Neural cell (in vitro differentiated cells): ENCODE measurements around the gene UGGT1. TPM values are rescaled to one million over a fixed set of nuclear protein-coding genes. Genes with fewer than 3 reads are reported as not detected.

ENCODE experiments used
- H2AFZ ChIP-seq: fragments of 200-600, 300-800 bp; sonication (generic), shearing (Covaris generic); 2 replicates; pipeline ENCODE4 v1.6.0; 2014; ENCODE audit warnings: low read depth, mild to moderate bottlenecking, antibody characterized with exemption, low read length, moderate library complexity
- H3F3A ChIP-seq: fragments of 200-600 bp; shearing (Covaris generic); 2 replicates; pipeline ENCODE4 v1.6.1; 2016; ENCODE audit warnings: mild to moderate bottlenecking, moderate library complexity, mixed read lengths, antibody characterized with exemption, low read length; ENCODE audit not compliant: insufficient read depth, poor library complexity, severe bottlenecking
- H3K27ac ChIP-seq: fragments of 200-600, 300-800 bp; sonication (generic), shearing (Covaris generic); 2 replicates; pipeline ENCODE4 v1.5.1; 2014; ENCODE audit warnings: mild to moderate bottlenecking, low read length, moderate library complexity
- H3K27me3 ChIP-seq: fragments of 300-800, 200-600 bp; sonication (generic), shearing (Covaris generic); 2 replicates; pipeline ENCODE4 v1.6.0; 2014; ENCODE audit warnings: mild to moderate bottlenecking, low read depth, low read length, moderate library complexity; ENCODE audit not compliant: insufficient read depth
- H3K36me3 ChIP-seq: fragments of 300-800, 200-600 bp; sonication (generic), shearing (Covaris generic); 2 replicates; pipeline ENCODE4 v1.5.1; 2014; ENCODE audit warnings: mild to moderate bottlenecking, antibody characterized with exemption, low read length, moderate library complexity; ENCODE audit not compliant: insufficient read depth
- H3K4me2 ChIP-seq: fragments of 300-800, 200-600 bp; sonication (generic), shearing (Covaris generic); 2 replicates; pipeline ENCODE4 v1.6.0; 2014; ENCODE audit warnings: mild to moderate bottlenecking, low read length
- H3K4me3 ChIP-seq: fragments of 300-800, 200-600 bp; sonication (generic), shearing (Covaris generic); 2 replicates; pipeline ENCODE4 v1.5.1; 2014; ENCODE audit warnings: mild to moderate bottlenecking, low read length, moderate library complexity
- H3K79me2 ChIP-seq: fragments of 200-600 bp; shearing (Covaris generic); replicated peaks from 2 replicates; pipeline ENCODE4 v1.6.0; 2014; ENCODE audit warnings: mild to moderate bottlenecking, low read length, moderate library complexity; ENCODE audit not compliant: insufficient read depth
- H3K9ac ChIP-seq: fragments of 300-800, 200-600 bp; sonication (generic), shearing (Covaris generic); 2 replicates; pipeline ENCODE4 v1.6.1; 2016; ENCODE audit warnings: mild to moderate bottlenecking, low read length, mixed read lengths
- H3K9me2 ChIP-seq: fragments of 200-600 bp; shearing (Covaris generic); 2 replicates; pipeline ENCODE4 v1.6.1; 2016; ENCODE audit warnings: mild to moderate bottlenecking, low read length, mixed read lengths; ENCODE audit not compliant: insufficient read depth
- H3K9me3 ChIP-seq: fragments of 200-600, 300-800 bp; sonication (generic), shearing (Covaris generic); 2 replicates; pipeline ENCODE4 v1.6.1; 2016; ENCODE audit warnings: mild to moderate bottlenecking, mixed run types, low read length, moderate library complexity, mixed read lengths
- H4K20me1 ChIP-seq: fragments of 200-600 bp; shearing (Covaris generic); 2 replicates; pipeline ENCODE4 v1.6.1; 2016; ENCODE audit warnings: mild to moderate bottlenecking, mixed run types; ENCODE audit not compliant: insufficient read depth
- EP300 ChIP-seq: fragments of 450-650 bp; conservative IDR thresholded peaks from 2 replicates; pipeline ENCODE4 v1.6.1; 2014; ENCODE audit warnings: antibody characterized with exemption, mild to moderate bottlenecking, moderate library complexity; ENCODE audit not compliant: poor library complexity, severe bottlenecking
- EZH2 ChIP-seq: fragments of 200-600, 300-800 bp; shearing (Covaris generic), sonication (generic); IDR thresholded peaks from 2 replicates; pipeline ENCODE4 v1.6.1; 2014; ENCODE audit warnings: antibody characterized with exemption, low read length, borderline replicate concordance, mild to moderate bottlenecking; ENCODE audit not compliant: insufficient read depth, poor library complexity, severe bottlenecking
- MXI1 ChIP-seq: fragments of 450-650 bp; conservative IDR thresholded peaks from 2 replicates; pipeline ENCODE4 v1.6.1; 2014; ENCODE audit warnings: antibody characterized with exemption, mild to moderate bottlenecking; ENCODE audit not compliant: poor library complexity, severe bottlenecking
- POLR2AphosphoS5 ChIP-seq: IDR thresholded peaks from 2 replicates; pipeline ENCODE4 v1.6.1; 2012
- RAD21 ChIP-seq: fragments of 450-650 bp; conservative IDR thresholded peaks from 2 replicates; pipeline ENCODE4 v1.6.1; 2014; ENCODE audit warnings: antibody characterized with exemption, mild to moderate bottlenecking, moderate library complexity
- SMC3 ChIP-seq: fragments of 450-650 bp; conservative IDR thresholded peaks from 2 replicates; pipeline ENCODE4 v1.6.1; 2014; ENCODE audit warnings: antibody characterized with exemption, mild to moderate bottlenecking, moderate library complexity; ENCODE audit not compliant: poor library complexity
- TAF1 ChIP-seq: IDR thresholded peaks from 2 replicates; pipeline ENCODE4 v1.6.1; 2012; ENCODE audit warnings: low read depth
- polyA plus RNA-seq: library from polyadenylated mRNA; depleted of rRNA; stranded (reverse); fragments of >200 nt; gene quantifications from 2 replicates; pipeline ENCODE4 v1.2.3, GENCODE V29; 2014
- TF ChIP-seq, protein P1 (sequence below): IDR thresholded peaks from 2 replicates; pipeline ENCODE4 v1.6.1; 2012; ENCODE audit warnings: borderline replicate concordance
- TF ChIP-seq, protein P2 (sequence below): fragments of 450-650 bp; IDR thresholded peaks from 2 replicates; pipeline ENCODE4 v1.5.1; 2014; ENCODE audit warnings: antibody characterized with exemption, mild to moderate bottlenecking, moderate library complexity; ENCODE audit not compliant: poor library complexity, severe bottlenecking

The UGGT1 gene
- polyA plus RNA-seq, 1 donor from 2014 or later, result 26.3 TPM

GRCh38 chr2:128234613-128235012, 143.6 kb downstream of the UGGT1 start:
- Histone ChIP-seq H3F3A (no peaks in the 10 kb centered on the region), H3K9me2 (no peaks in the 10 kb centered on the region), H4K20me1 (no peaks in the 10 kb centered on the region), H3K4me2 (no peak overlapping the region), H3K9me3 (no peaks in the 10 kb centered on the region), H3K27ac (no peak overlapping the region), H3K4me3 (no peak overlapping the region), H3K36me3 (no peaks in the 10 kb centered on the region), H3K27me3 (no peaks in the 10 kb centered on the region), H2AFZ (no peak overlapping the region), H3K79me2 (no peaks in the 10 kb centered on the region), H3K9ac (no peak overlapping the region)
- TF ChIP-seq EP300, result no peak
- TF ChIP-seq SMC3, result no peak
- TF ChIP-seq TAF1, result no peak
- TF ChIP-seq, protein P1, sequence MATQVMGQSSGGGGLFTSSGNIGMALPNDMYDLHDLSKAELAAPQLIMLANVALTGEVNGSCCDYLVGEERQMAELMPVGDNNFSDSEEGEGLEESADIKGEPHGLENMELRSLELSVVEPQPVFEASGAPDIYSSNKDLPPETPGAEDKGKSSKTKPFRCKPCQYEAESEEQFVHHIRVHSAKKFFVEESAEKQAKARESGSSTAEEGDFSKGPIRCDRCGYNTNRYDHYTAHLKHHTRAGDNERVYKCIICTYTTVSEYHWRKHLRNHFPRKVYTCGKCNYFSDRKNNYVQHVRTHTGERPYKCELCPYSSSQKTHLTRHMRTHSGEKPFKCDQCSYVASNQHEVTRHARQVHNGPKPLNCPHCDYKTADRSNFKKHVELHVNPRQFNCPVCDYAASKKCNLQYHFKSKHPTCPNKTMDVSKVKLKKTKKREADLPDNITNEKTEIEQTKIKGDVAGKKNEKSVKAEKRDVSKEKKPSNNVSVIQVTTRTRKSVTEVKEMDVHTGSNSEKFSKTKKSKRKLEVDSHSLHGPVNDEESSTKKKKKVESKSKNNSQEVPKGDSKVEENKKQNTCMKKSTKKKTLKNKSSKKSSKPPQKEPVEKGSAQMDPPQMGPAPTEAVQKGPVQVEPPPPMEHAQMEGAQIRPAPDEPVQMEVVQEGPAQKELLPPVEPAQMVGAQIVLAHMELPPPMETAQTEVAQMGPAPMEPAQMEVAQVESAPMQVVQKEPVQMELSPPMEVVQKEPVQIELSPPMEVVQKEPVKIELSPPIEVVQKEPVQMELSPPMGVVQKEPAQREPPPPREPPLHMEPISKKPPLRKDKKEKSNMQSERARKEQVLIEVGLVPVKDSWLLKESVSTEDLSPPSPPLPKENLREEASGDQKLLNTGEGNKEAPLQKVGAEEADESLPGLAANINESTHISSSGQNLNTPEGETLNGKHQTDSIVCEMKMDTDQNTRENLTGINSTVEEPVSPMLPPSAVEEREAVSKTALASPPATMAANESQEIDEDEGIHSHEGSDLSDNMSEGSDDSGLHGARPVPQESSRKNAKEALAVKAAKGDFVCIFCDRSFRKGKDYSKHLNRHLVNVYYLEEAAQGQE, result no peak

- Histone ChIP-seq H3K27ac (no peak overlapping the region), H3K9me3 (no peaks in the 10 kb centered on the region), H3K4me3 (no peak overlapping the region), H3K79me2 (no peaks in the 10 kb centered on the region), H3K4me2 (no peak overlapping the region), H3F3A (no peaks in the 10 kb centered on the region), H3K36me3 (no peaks in the 10 kb centered on the region), H3K27me3 (no peaks in the 10 kb centered on the region), H3K9ac (no peak overlapping the region), H3K9me2 (no peaks in the 10 kb centered on the region), H2AFZ (no peak overlapping the region), H4K20me1 (no peaks in the 10 kb centered on the region)
- no peak for TF ChIP-seq SMC3
- TF ChIP-seq, protein P2, sequence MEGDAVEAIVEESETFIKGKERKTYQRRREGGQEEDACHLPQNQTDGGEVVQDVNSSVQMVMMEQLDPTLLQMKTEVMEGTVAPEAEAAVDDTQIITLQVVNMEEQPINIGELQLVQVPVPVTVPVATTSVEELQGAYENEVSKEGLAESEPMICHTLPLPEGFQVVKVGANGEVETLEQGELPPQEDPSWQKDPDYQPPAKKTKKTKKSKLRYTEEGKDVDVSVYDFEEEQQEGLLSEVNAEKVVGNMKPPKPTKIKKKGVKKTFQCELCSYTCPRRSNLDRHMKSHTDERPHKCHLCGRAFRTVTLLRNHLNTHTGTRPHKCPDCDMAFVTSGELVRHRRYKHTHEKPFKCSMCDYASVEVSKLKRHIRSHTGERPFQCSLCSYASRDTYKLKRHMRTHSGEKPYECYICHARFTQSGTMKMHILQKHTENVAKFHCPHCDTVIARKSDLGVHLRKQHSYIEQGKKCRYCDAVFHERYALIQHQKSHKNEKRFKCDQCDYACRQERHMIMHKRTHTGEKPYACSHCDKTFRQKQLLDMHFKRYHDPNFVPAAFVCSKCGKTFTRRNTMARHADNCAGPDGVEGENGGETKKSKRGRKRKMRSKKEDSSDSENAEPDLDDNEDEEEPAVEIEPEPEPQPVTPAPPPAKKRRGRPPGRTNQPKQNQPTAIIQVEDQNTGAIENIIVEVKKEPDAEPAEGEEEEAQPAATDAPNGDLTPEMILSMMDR, result no peak
- no peak for TF ChIP-seq EZH2
- no peak for TF ChIP-seq RAD21
- TF ChIP-seq TAF1, result no peak
- TF ChIP-seq EP300, result no peak
- TF ChIP-seq MXI1, result no peak
- TF ChIP-seq, protein P1, result no peak
- no peak for TF ChIP-seq POLR2AphosphoS5
Observed at GRCh38 chr2:128235581-128235980, 144.6 kb downstream of the UGGT1 start.
